Skin of body (tissue), 2 donors: ENCODE data around the gene KRTAP10-9. TPM values are rescaled to one million over a fixed set of nuclear protein-coding genes. Genes with fewer than 3 reads are reported as not detected.
"Not testable (repeated sequence)": the region's sequence is repeated elsewhere in the genome, so short reads cannot be mapped to it uniquely, and the experiment has no call there.

Experiments
- DNase-seq: peaks from one replicate; lab custom pipeline; 2025; lab: John Stamatoyannopoulos, UW
- total RNA-seq: library from RNA; depleted of rRNA; stranded (reverse); fragments of >200 nt; gene quantifications from one replicate; pipeline ENCODE4 v1.2.3, GENCODE V29; 2014

Gene KRTAP10-9
- total RNA-seq, 1 donor from 2014 or later = 0.20 TPM

- no peak for DNase-seq
Observed at GRCh38 chr21:44614961-44615391, 11.9 kb upstream of the KRTAP10-9 start.

DNA sequence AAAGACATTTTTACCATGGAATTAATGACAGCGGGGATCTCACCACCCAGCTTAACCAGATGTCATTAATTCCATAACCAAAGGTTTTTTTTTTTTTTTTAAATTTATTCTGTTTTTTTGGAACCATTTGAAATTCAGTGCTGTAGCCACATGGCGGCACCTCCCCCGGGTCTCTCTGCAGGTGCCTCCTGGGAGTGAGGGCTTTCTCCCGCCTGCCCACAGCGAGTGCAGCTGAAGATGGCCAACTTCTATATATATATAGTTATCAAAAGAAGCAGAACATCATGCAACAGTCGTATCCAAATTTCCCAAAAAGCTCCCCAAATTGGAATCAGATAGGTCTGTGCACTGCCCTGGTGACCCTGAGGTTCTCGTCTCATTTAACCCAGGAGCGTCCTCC, 11.4 kb upstream of the KRTAP10-9 start:
- no peak for DNase-seq

- DNase-seq = no peak
Observed at GRCh38 chr21:44615911-44616590, 10.8 kb upstream of the KRTAP10-9 start.

- DNase-seq = no peak
Observed at GRCh38 chr21:44616591-44616926, 10.3 kb upstream of the KRTAP10-9 start.

DNA sequence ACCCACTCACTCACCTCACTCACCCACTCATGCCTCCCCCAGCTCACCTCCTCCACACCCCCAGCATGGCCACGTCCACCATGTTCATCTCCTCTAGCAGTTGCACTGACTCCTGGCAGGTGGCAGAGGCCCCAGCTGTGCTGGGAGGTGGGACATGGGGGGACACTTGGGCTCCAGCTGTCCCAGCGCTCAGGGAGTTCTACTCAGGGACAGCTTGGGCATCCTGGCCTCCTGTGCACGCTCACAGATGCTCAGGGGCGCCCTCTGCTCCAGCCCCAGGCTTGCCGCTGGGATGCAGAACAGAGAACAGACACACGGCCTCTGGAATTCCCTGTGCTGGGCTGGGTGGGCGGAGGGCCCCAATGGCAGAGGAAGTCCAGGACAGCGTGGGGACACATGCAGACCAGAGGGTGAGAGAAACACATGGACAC, 9.8 kb upstream of the KRTAP10-9 start:
- no peak for DNase-seq

DNA sequence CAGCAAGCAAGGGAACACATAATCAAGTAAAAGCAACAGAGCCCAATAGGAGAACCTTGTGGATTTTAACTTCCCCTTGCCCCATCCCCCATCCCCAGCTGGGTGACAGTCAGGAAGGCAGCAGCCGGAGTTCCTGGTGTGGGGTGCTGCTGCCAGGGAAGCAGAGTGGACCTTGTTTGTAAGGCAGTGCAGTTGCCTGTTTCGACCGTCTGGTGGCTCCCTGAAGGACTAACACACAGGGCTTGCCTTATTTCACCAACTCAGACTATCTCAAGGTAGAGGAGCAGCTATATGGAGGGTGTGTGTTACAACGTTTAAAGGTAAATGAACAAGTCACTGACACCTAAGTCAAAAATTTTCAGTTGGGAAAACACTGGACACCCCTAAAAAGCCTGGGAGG, 8.4 kb upstream of the KRTAP10-9 start:
- no peak for DNase-seq

DNA sequence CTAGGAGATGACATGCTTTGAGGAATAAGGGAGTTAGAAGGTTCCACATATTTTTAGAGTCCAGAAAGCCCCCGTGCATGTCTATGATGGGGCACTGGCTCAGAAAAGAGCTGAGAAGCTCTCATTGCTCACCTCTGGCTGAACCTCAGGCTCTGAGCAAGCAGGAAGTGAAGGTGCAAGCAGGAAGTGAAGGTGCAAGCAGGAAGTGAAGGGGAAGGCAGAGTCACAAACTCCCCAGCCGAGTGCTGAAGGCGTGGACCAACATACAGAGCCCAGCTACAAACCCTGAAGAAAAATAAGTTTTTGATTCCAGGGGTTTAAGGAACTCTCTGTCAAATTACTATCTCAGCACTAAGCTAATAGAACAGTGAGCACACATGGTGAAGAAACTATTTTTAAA, 8.0 kb upstream of the KRTAP10-9 start:
- no peak for DNase-seq

- no peak for DNase-seq
Observed at GRCh38 chr21:44619886-44620285, 7.0 kb upstream of the KRTAP10-9 start.

- DNase-seq = no peak
Observed at GRCh38 chr21:44623575-44623974, 3.3 kb upstream of the KRTAP10-9 start.

GRCh38 chr21:44625756-44626155, 1.1 kb upstream of the KRTAP10-9 start:
- DNase-seq = no peak

DNA sequence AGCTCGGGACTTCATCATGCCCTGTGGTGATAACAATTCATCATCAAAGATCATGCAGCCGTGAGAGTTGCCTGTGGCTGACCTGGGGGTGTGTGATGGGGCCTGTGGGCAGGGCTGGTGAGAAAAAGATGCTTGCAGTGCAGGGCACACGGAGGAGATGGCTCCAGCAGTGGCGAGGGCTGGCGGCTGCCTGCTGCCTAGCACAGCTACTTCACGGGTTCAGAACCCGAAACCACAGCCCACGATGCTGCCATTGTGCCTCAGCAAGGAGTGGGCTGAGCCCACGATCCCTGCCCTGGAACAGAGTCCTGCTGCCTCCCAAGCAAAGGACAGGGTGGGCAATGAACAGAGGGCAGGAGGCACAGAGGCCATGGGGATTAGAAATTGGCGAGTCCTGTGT, 631 bp upstream of the KRTAP10-9 start:
- DNase-seq = no peak

- not testable (repeated sequence) for DNase-seq
Observed at GRCh38 chr21:44627181-44627822, 409 bp downstream of the KRTAP10-9 start.

DNA sequence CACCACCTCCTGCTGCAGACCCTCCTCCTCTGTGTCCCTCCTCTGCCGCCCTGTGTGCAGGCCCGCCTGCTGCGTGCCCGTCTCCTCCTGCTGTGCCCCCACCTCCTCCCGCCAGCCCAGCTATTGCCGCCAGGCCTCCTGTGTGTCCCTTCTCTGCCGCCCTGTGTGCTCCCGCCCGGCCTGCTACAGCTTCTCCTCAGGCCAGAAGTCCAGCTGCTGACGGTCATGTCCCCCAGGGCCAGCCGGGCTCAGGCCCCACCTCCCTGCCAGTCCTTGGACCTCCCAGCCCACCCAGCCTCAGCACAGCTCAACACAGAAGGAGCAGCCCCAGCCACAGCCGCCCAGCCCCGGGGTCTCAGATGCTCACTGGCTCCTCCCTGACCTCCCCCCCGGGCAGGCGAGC, 939 bp downstream of the KRTAP10-9 start:
- not testable (repeated sequence) for DNase-seq

GRCh38 chr21:44628707-44629391, 2.0 kb downstream of the KRTAP10-9 start:
- no peak for DNase-seq

GRCh38 chr21:44630440-44630839, 3.5 kb downstream of the KRTAP10-9 start:
- DNase-seq = no peak

GRCh38 chr21:44632067-44632466, 5.2 kb downstream of the KRTAP10-9 start:
- no peak for DNase-seq

GRCh38 chr21:44636209-44637017, 9.5 kb downstream of the KRTAP10-9 start:
- no peak for DNase-seq

DNA sequence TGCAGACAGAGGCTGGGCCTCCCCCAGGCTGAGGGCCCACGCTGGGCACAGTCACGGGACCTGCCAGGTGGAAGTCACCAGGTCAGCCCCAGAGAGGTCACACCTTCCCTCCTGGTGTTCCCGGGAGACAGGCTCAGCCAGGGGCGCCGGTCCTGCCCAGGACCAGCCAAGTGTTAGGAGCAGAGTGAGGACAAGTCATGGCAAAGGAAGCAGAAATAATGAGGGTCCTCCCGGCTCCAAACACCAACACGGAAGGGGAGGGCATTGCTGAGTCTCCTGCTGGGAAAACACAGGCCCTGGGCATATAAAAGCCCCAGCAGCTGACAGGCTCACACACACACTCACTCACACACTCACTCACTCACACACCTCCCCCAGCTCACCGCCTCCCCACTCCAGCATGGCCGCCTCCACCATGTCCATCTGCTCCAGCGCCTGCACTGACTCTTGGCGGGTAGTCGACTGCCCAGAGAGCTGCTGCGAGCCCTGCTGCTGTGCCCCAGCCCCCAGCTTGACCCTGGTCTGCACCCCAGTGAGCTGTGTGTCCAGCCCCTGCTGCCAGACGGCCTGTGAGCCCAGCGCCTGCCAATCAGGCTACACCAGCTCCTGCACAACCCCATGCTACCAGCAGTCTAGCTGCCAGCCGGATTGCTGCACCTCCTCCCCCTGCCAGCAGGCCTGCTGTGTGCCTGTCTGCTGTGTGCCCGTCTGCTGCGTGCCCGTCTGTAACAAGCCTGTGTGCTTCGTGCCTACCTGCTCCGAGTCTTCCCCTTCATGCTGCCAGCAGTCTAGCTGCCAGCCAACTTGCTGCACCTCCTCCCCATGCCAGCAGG, 10.3 kb downstream of the KRTAP10-9 start, which contains the start of gene KRTAP10-10:
Gene KRTAP10-10 (plus strand): TSS at position 339 of the 833 bp plus-strand sequence. CDS start 62 bp downstream, at position 401.
- no peak for DNase-seq

DNA sequence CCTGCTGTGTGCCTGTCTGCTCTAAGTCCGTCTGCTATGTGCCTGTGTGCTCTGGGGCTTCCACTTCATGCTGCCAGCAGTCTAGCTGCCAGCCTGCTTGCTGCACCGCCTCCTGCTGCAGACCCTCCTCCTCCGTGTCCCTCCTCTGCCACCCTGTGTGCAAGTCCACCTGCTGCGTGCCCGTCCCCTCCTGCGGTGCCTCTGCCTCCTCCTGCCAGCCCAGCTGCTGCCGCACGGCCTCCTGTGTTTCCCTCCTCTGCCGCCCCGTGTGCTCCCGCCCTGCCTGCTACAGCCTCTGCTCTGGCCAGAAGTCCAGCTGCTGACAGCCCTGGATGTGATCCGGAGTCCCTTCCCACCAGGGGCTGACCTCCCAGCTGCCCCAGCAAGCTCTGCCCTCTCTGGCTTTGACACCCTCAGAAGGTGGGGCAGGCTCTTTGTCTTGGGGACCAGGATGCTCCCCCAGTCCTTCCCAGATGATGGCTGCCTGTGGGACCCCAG, 11.0 kb downstream of the KRTAP10-9 start:
- DNase-seq = not testable (repeated sequence)

DNA sequence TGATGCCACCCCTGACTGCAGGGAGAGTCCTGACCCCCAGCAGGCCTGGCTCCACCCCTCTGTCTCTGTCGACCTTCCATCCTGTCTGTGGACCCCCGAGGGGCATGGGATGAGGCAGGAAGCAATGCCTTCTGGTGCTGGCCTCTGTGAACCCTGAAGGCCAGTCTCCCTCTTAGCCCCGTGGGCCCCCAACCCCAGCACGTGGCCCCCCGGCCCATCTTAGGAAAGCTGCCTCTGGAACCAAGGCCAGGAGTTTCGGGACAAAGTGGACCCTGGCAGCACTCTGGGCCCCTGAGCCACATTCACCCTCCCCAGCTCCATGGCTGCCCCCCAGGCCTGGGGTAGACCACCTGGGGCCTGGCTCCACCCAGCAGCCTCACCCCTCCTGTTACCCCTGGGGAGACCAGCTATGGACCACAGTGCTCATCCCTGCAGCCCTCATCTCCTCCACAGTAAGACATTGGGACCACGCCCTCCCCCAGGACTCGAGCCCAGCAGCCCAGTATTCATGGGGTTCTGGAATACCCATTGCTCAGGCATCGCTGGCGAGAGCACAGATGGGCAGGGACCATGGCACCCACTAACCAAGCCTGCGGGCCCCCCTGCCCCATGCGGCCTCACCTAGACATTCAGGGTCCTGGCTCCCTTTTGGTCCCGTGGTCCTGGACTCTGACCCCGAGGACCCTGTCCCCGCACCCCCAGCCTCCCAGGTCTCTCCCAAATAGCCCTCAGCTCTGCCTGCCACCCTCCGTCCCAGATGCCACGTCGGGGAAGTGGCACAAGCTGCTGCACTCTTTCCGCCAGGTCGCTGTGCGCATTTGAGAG, 11.8 kb downstream of the KRTAP10-9 start:
- not testable (repeated sequence) for DNase-seq
